Peyer's patch (tissue), 4 donors: Measurements from ENCODE around the gene TWSG1. TPM values are rescaled to one million over a fixed set of nuclear protein-coding genes. Genes with fewer than 3 reads are reported as not detected.

ENCODE experiments used
- DNase-seq, 3 donors: peaks; one replicate each; pipeline ENCODE4 v3.0.0-alpha.2; 2017 to 2019
- H3K27ac ChIP-seq, 4 donors: fragments of 200-600 bp; sonication (generic); one replicate each; pipeline ENCODE4 v1.5.1; 2016 to 2019
- H3K27me3 ChIP-seq, 2 donors: fragments of 200-600 bp; sonication (generic); one replicate each; pipeline ENCODE4 v1.5.1; 2019
- H3K36me3 ChIP-seq, 3 donors: fragments of 200-600 bp; sonication (generic); one replicate each; pipeline ENCODE4 v1.5.1; 2016 to 2019
- H3K4me1 ChIP-seq, 4 donors: fragments of 200-600 bp; sonication (generic); one replicate each; pipeline ENCODE4 v1.5.1; 2016 to 2019
- H3K4me3 ChIP-seq, 4 donors: fragments of 200-600 bp; sonication (generic); 1 replicate in 3 of 4; 2 replicates in 1 of 4; pipeline ENCODE4 v1.5.1; 2016 to 2019; ENCODE audit warnings: mild to moderate bottlenecking in 1 of 4
- H3K9me3 ChIP-seq, 4 donors: fragments of 200-600 bp; sonication (generic); one replicate each; pipeline ENCODE4 v1.5.1; 2016 to 2019; ENCODE audit warnings: mild to moderate bottlenecking in 1 of 4
- CTCF ChIP-seq, 6 experiments: fragments of 450-650 bp in 4 of 6; fragments of 200-600 bp in 2 of 6; sonication (generic) in 1 of 6; IDR thresholded peaks; one replicate each; pipeline ENCODE4 v1.5.1; 2017 to 2019; ENCODE audit warnings: antibody characterized with exemption in 6 of 6, mild to moderate bottlenecking in 3 of 6, moderate library complexity in 1 of 6
- POLR2A ChIP-seq, 2 donors: fragments of 450-650 bp; IDR thresholded peaks; one replicate each; pipeline ENCODE4 v1.5.1; 2017; ENCODE audit warnings: antibody characterized with exemption in 2 of 2, mild to moderate bottlenecking in 2 of 2, moderate library complexity in 2 of 2
- total RNA-seq, 4 donors: library from RNA; depleted of rRNA; stranded (reverse); fragments of >200 nt; gene quantifications; one replicate each; pipeline ENCODE4 v1.1.0, GENCODE V29; 2016

The TWSG1 gene
- total RNA-seq, 4 donors from 2014 or later, result 7.5 to 12.4 (median 10.5) TPM

- H3K4me1 ChIP-seq, result no peaks in the 10 kb centered on the region
- no peaks in the 10 kb centered on the region for H3K27me3 ChIP-seq
- no peak overlapping the region for H3K27ac ChIP-seq
- no peaks in the 10 kb centered on the region for H3K9me3 ChIP-seq
- TF ChIP-seq POLR2A (IDR thresholded peaks at IDR 0.05) (no peak), CTCF (IDR thresholded peaks at IDR 0.05) (no peak)
- no peaks in the 10 kb centered on the region for H3K36me3 ChIP-seq
- no peak overlapping the region for H3K4me3 ChIP-seq
- no peak for DNase-seq
These were observed 19.7 kb downstream of the TWSG1 start for GRCh38 chr18:9354256-9354655.

- no peaks in the 10 kb centered on the region for H3K36me3 ChIP-seq
- TF ChIP-seq CTCF (IDR thresholded peaks at IDR 0.05) (no peak), POLR2A (IDR thresholded peaks at IDR 0.05) (no peak)
- no peaks in the 10 kb centered on the region for H3K4me1 ChIP-seq
- DNase-seq, result no peak
- H3K4me3 ChIP-seq, result no peak overlapping the region
- H3K27me3 ChIP-seq, result no peaks in the 10 kb centered on the region
- no peak overlapping the region for H3K27ac ChIP-seq
- no peaks in the 10 kb centered on the region for H3K9me3 ChIP-seq
These were observed 22.4 kb downstream of the TWSG1 start for GRCh38 chr18:9356976-9357375.

- Histone ChIP-seq H3K36me3 (no peaks in the 10 kb centered on the region), H3K9me3 (no peaks in the 10 kb centered on the region), H3K4me3 (no peak overlapping the region), H3K27ac (no peak overlapping the region), H3K4me1 (no peaks in the 10 kb centered on the region), H3K27me3 (no peaks in the 10 kb centered on the region)
- TF ChIP-seq CTCF (IDR thresholded peaks at IDR 0.05), result no peak
- TF ChIP-seq POLR2A (IDR thresholded peaks at IDR 0.05), result no peak
- DNase-seq, result no peak
These were observed 25.2 kb downstream of the TWSG1 start for GRCh38 chr18:9359796-9360195.

- TF ChIP-seq POLR2A (IDR thresholded peaks at IDR 0.05) (no peak), CTCF (IDR thresholded peaks at IDR 0.05) (no peak)
- Histone ChIP-seq H3K27me3 (no peaks in the 10 kb centered on the region), H3K4me1 (no peaks in the 10 kb centered on the region), H3K4me3 (no peak overlapping the region), H3K9me3 (no peaks in the 10 kb centered on the region), H3K27ac (no peak overlapping the region), H3K36me3 (no peaks in the 10 kb centered on the region)
- DNase-seq, result no peak
These were observed 26.6 kb downstream of the TWSG1 start for GRCh38 chr18:9361191-9361590.

GRCh38 chr18:9362869-9363268 lies 28.3 kb downstream of the TWSG1 start:
- no peak overlapping the region for H3K4me3 ChIP-seq
- H3K27ac ChIP-seq, result no peak overlapping the region
- no peaks in the 10 kb centered on the region for H3K4me1 ChIP-seq
- no peaks in the 10 kb centered on the region for H3K9me3 ChIP-seq
- TF ChIP-seq CTCF (IDR thresholded peaks at IDR 0.05) (no peak), POLR2A (IDR thresholded peaks at IDR 0.05) (no peak)
- no peak for DNase-seq
- H3K36me3 ChIP-seq, result no peaks in the 10 kb centered on the region
- no peaks in the 10 kb centered on the region for H3K27me3 ChIP-seq

GRCh38 chr18:9364242-9364641 lies 29.7 kb downstream of the TWSG1 start:
- H3K27ac ChIP-seq, result no peak overlapping the region
- TF ChIP-seq POLR2A (IDR thresholded peaks at IDR 0.05) (no peak), CTCF (IDR thresholded peaks at IDR 0.05) (no peak)
- DNase-seq, result no peak

More at GRCh38 chr18:9364242-9364641, 29.7 kb downstream of the TWSG1 start:
- Histone ChIP-seq H3K27me3 (no peaks in the 10 kb centered on the region), H3K36me3 (no peaks in the 10 kb centered on the region), H3K4me3 (no peak overlapping the region), H3K9me3 (no peaks in the 10 kb centered on the region), H3K4me1 (no peaks in the 10 kb centered on the region)
